ENCODE data around the gene PCDH12.

Gene PCDH12

DNA sequence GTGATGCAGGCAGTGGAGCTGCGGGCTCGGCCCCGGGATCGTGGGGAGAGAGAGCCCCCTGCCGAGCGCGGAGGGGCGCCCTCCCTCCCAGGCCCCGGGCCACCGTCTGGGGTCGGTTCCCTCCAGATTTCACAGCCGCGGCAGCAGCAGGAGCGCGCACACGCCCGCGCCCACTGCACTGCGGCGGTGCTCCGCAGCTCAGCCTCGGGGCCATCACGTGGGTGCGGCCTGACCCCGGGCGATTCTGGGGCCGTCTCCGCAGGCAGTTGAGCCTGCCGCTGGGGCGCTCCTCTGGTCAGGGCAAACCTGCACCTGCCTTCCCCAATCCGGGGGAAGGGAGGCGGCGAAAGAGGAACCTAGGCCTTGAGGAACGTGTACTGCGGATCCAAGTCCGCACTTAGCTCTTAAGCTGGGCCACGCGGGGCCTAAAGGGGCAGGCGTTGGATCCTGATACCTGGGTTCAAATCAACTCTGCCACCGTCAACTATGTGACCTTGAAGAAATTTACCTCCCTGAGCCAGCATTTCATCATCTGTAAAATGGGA is 43.7 kb downstream of the PCDH12 start:
- H3K4me3 ChIP-seq (ENCODE audit: low read depth, low read length): no peak overlapping the region
- TF ChIP-seq, protein P1, sequence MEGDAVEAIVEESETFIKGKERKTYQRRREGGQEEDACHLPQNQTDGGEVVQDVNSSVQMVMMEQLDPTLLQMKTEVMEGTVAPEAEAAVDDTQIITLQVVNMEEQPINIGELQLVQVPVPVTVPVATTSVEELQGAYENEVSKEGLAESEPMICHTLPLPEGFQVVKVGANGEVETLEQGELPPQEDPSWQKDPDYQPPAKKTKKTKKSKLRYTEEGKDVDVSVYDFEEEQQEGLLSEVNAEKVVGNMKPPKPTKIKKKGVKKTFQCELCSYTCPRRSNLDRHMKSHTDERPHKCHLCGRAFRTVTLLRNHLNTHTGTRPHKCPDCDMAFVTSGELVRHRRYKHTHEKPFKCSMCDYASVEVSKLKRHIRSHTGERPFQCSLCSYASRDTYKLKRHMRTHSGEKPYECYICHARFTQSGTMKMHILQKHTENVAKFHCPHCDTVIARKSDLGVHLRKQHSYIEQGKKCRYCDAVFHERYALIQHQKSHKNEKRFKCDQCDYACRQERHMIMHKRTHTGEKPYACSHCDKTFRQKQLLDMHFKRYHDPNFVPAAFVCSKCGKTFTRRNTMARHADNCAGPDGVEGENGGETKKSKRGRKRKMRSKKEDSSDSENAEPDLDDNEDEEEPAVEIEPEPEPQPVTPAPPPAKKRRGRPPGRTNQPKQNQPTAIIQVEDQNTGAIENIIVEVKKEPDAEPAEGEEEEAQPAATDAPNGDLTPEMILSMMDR (IDR thresholded peaks at IDR 0.05; ENCODE audit: insufficient read depth, low read depth, low read length, missing control alignments): no peak
- no peak for DNase-seq (ENCODE audit: low read depth)

DNA sequence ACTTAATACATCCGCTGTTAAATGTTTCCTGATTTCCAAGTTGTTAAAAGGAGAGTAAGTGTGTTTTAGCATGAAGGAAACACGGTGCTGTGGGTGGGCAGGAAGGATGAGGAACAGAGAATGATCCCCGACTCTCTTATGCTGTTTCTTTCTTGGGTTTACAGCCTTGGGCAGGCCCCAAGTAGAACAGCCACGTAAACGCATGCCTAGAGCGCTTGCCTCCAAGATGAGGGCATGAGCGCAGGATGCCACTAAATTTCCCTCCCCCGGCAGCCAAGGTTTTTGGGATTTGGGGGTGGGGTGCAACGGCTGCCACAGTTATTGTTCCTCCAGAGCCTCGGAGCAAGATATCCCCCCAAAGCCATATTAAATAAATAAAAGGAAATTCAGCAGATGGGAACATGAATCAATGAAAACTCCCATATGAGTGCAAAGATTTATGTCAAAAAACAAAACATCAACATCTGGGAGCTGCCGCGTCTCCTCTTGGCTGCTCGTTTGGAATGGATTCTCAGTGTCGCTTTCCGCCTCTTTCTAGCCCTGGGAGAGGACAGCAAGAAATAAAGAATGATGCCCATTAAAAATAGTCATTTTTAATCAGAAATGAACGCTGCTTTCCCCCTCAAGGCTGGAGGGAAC is 44.3 kb downstream of the PCDH12 start:
- no peak overlapping the region for H3K4me3 ChIP-seq (ENCODE audit: low read depth, low read length)
- TF ChIP-seq, protein P1 (IDR thresholded peaks at IDR 0.05; ENCODE audit: insufficient read depth, low read depth, low read length, missing control alignments): no peak
- DNase-seq (ENCODE audit: low read depth): no peak

DNA sequence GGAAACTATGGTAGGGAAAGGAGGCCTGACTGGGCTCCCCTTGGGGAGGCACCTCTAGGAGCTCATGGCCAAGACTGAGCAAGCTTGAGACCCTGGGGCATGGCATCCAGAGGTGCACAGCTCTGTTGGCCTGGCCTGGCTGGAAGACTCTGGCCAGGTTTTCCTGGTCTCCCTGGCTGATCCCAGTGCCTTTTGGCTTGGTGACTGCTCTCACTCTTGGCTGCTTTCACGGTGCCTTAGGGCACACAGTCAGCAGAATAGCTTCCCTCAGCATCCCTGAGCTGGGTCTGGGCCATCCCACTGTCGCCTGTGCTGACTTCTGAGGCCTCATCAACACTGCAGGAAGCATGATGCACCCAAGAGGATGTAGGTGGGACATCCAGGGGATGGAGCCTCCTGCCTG is 47.7 kb downstream of the PCDH12 start:
- no peak for DNase-seq (ENCODE audit: low read depth)
- no peak overlapping the region for H3K4me3 ChIP-seq (ENCODE audit: low read depth, low read length)
- TF ChIP-seq, protein P1 (IDR thresholded peaks at IDR 0.05; ENCODE audit: insufficient read depth, low read depth, low read length, missing control alignments): no peak

DNA sequence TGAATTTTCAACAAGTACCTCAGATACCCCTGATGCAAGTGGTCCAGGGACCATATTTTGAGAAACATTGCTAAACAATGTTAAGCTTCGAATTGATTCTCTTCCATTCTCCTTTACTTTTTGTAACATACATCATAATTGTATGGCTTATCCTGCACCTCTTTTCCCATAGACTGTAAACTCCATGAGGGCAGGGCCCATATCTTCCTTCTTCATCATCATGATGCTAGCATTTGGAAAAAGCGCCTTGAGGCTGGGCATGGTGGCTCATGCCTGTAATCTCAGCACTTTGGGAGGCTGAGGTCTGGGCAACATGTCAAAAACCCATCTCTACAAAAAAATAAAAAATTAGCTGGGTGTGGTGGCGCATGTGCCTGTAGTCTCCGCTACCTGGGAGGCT is 48.8 kb downstream of the PCDH12 start:
- no peak overlapping the region for H3K4me3 ChIP-seq (ENCODE audit: low read depth, low read length)
- DNase-seq (ENCODE audit: low read depth): no peak
- TF ChIP-seq, protein P1 (IDR thresholded peaks at IDR 0.05; ENCODE audit: insufficient read depth, low read depth, low read length, missing control alignments): no peak

DNA sequence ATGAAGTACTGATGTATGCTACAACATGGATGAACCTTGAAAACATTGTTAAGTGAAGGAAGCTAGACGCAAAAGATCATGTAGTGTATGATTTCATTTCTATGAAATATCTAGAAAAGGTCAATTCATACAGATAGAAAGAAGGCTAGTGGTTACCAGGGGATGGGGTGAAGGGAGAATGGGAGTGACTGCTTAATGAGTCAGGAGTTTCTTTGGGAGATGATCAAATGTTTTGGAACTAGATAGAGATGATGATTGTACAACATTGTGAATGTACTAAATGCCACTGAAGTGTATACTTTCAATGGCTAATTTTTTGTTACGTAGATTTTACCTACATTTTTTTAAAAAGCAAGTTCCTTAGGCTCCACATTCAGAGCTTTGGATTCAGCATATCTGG is 49.2 kb downstream of the PCDH12 start:
- TF ChIP-seq, protein P1 (IDR thresholded peaks at IDR 0.05; ENCODE audit: insufficient read depth, low read depth, low read length, missing control alignments): no peak
- DNase-seq (ENCODE audit: low read depth): no peak
- no peak overlapping the region for H3K4me3 ChIP-seq (ENCODE audit: low read depth, low read length)

DNA sequence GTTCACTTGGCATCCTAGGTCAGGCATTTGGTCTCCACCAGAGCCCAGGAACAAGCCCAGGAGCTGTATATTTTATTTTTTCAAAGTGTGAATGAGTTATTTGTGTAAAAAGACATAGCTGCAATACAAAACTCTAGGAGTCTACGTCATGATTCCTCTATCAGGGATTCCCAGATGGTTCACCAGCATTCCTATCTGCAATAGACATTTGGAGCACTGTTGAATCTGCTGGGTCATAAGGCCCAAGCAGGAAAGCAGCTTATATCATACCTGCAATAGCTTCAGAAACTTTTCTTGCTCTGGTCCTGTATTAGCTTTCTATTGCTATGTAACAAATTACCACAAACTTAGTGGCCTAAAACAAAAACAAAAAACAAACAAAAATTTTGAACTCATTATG is 51.0 kb downstream of the PCDH12 start:
- no peak overlapping the region for H3K4me3 ChIP-seq (ENCODE audit: low read depth, low read length)
- TF ChIP-seq, protein P1 (IDR thresholded peaks at IDR 0.05; ENCODE audit: insufficient read depth, low read depth, low read length, missing control alignments): no peak
- no peak for DNase-seq (ENCODE audit: low read depth)

DNA sequence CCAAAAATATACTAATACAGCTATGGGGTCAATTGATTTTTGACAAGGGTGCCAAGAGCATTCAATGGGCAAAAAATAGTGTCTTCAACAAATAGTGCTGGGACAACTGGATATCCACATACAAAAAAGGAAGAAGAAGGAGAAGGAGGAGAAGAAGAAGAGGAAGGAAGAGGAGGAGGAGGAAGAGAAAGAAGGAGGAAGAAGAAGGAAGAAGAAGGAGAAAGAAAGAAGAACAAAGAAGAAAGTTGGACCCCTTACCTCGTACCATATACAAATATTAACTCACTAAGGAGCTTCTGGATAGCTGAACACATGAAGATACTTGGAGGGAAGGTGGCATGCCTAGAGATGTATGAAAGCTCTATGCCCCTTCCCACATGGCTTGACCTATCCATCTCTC is 51.5 kb downstream of the PCDH12 start:
- no peak for DNase-seq (ENCODE audit: low read depth)
- TF ChIP-seq, protein P1 (IDR thresholded peaks at IDR 0.05; ENCODE audit: insufficient read depth, low read depth, low read length, missing control alignments): no peak
- no peak overlapping the region for H3K4me3 ChIP-seq (ENCODE audit: low read depth, low read length)

Measured in GM12865 (cell line).